ENCODE data around the gene NFIA. TPM values are rescaled to one million over a fixed set of nuclear protein-coding genes. Genes with fewer than 3 reads are reported as not detected.

NFIA gene
- total RNA-seq, 1 experiment from 2014 or later = 65.4 TPM

DNA sequence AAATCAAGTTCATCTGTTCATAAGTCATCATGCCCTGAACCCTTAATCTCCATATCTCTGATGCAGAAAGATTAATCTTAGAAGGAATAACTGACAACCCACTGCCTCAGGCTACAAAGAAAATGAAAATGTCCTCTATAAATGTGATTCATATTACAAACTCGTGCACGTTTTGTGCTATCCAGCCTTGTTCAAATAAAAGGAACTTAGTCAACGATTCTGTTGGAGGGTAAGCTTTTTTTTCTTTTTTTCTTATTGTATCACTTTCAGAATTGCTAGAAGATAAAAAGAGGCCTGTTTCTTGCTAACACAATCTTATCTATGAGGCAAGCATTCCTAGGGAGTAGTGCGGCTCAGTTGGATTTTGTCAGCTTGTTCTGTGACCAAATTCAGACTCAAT is 414.1 kb downstream of the NFIA start:
- intact Hi-C loops (cut with micrococcal nuclease; ENCODE audit: unreplicated experiment) = no loop called here
- ChIA-PET POLR2A (ENCODE audit: low non-redundant PET) (no interaction called here), CTCF (no interaction called here)
- Histone ChIP-seq H3K36me3 (ENCODE audit: insufficient read depth, low read length, poor library complexity, severe bottlenecking) (no peaks in the 10 kb centered on the region), H3K4me1 (ENCODE audit: insufficient read depth, low read length, poor library complexity, severe bottlenecking) (no peaks in the 10 kb centered on the region), H3K9me3 (ENCODE audit: low read depth, low read length, poor library complexity, severe bottlenecking) (no peaks in the 10 kb centered on the region), H3K27ac (ENCODE audit: low read depth, low read length, poor library complexity, severe bottlenecking) (no peak overlapping the region), H3K4me3 (ENCODE audit: low read depth, low read length, poor library complexity, severe bottlenecking) (no peak overlapping the region), H3K27me3 (replicated peaks; ENCODE audit: insufficient read depth, low read depth, low read length, poor library complexity) (no peaks in the 10 kb centered on the region)
- BruUV-seq (replicated peaks) = no TSS peak
- no peak for TF ChIP-seq CTCF (conservative IDR thresholded peaks at IDR 0.05; ENCODE audit: low read depth, low read length)
- TF ChIP-seq EZH2 (IDR thresholded peaks at IDR 0.05; ENCODE audit: borderline replicate concordance, low read depth, low read length, poor library complexity, severe bottlenecking) = no peak
- DNase-seq (ENCODE audit: low spot score) = no peak

- CTCF ChIA-PET = no interaction called here
- no TSS peak for BruUV-seq (replicated peaks)
- intact Hi-C loops (cut with micrococcal nuclease; ENCODE audit: unreplicated experiment) = no loop called here
Measured at GRCh38 chr1:61497013-61497412, 414.7 kb downstream of the NFIA start.

GRCh38 chr1:61498342-61498741 is 416.0 kb downstream of the NFIA start:
- no peak for TF ChIP-seq CTCF (conservative IDR thresholded peaks at IDR 0.05; ENCODE audit: low read depth, low read length)
- no peak for TF ChIP-seq EZH2 (IDR thresholded peaks at IDR 0.05; ENCODE audit: borderline replicate concordance, low read depth, low read length, poor library complexity, severe bottlenecking)
- Histone ChIP-seq H3K4me1 (ENCODE audit: insufficient read depth, low read length, poor library complexity, severe bottlenecking) (no peaks in the 10 kb centered on the region), H3K27me3 (replicated peaks; ENCODE audit: insufficient read depth, low read depth, low read length, poor library complexity) (no peaks in the 10 kb centered on the region), H3K9me3 (ENCODE audit: low read depth, low read length, poor library complexity, severe bottlenecking) (no peaks in the 10 kb centered on the region), H3K36me3 (ENCODE audit: insufficient read depth, low read length, poor library complexity, severe bottlenecking) (no peaks in the 10 kb centered on the region), H3K27ac (ENCODE audit: low read depth, low read length, poor library complexity, severe bottlenecking) (no peak overlapping the region), H3K4me3 (ENCODE audit: low read depth, low read length, poor library complexity, severe bottlenecking) (no peak overlapping the region)
- no TSS peak for BruUV-seq (replicated peaks)
- ChIA-PET POLR2A (ENCODE audit: low non-redundant PET) (no interaction called here), CTCF (interaction anchor here (0.6 kb wide), 1 partner anchor 50 kb away, joined by 3 read pairs; no protein-coding TSS in a partner anchor)
- intact Hi-C loops (cut with micrococcal nuclease; ENCODE audit: unreplicated experiment) = no loop called here
- DNase-seq (ENCODE audit: low spot score) = no peak

More at GRCh38 chr1:61497013-61497412, 414.7 kb downstream of the NFIA start:
- TF ChIP-seq CTCF (conservative IDR thresholded peaks at IDR 0.05; ENCODE audit: low read depth, low read length) (no peak), EZH2 (IDR thresholded peaks at IDR 0.05; ENCODE audit: borderline replicate concordance, low read depth, low read length, poor library complexity, severe bottlenecking) (no peak)
- DNase-seq (ENCODE audit: low spot score) = no peak
- Histone ChIP-seq H3K4me1 (ENCODE audit: insufficient read depth, low read length, poor library complexity, severe bottlenecking) (no peaks in the 10 kb centered on the region), H3K27ac (ENCODE audit: low read depth, low read length, poor library complexity, severe bottlenecking) (no peak overlapping the region), H3K4me3 (ENCODE audit: low read depth, low read length, poor library complexity, severe bottlenecking) (no peak overlapping the region), H3K27me3 (replicated peaks; ENCODE audit: insufficient read depth, low read depth, low read length, poor library complexity) (no peaks in the 10 kb centered on the region), H3K36me3 (ENCODE audit: insufficient read depth, low read length, poor library complexity, severe bottlenecking) (no peaks in the 10 kb centered on the region), H3K9me3 (ENCODE audit: low read depth, low read length, poor library complexity, severe bottlenecking) (no peaks in the 10 kb centered on the region)
- POLR2A ChIA-PET (ENCODE audit: low non-redundant PET) = no interaction called here
